SK-N-SH treated with all-trans-retinoic acid at 6 μM for 48 hours (cell line): Measurements from ENCODE around the gene ACP2.
A peak's percentile ranks its signal among the peaks of the same experiment; 100 is the strongest.

Experiments used
- ATAC-seq: fragments of 200-7000 bp; cut with Tn5 transposase; 3 replicates; pipeline ENCODE4 v1.9.1; 2020; ENCODE audit warnings: mild to moderate bottlenecking, moderate library complexity
- CSDC2 ChIP-seq: fragments of 250-450 bp; sonication (Bioruptor Pico); IDR thresholded peaks from 2 replicates; pipeline ENCODE4 v1.5.0; 2020; ENCODE audit warnings: mild to moderate bottlenecking, moderate library complexity
- CSRNP3 ChIP-seq: fragments of 250-450 bp; sonication (Bioruptor Pico); IDR thresholded peaks from 2 replicates; pipeline ENCODE4 v1.5.1; 2021; ENCODE audit warnings: mild to moderate bottlenecking, moderate library complexity
- ESRRG ChIP-seq: fragments of 250-450 bp; sonication (Bioruptor Pico); IDR thresholded peaks from 2 replicates; pipeline ENCODE4 v1.6.1; 2021; ENCODE audit warnings: mild to moderate bottlenecking
- GLIS3 ChIP-seq: fragments of 250-450 bp; sonication (Bioruptor Pico); IDR thresholded peaks from 2 replicates; pipeline ENCODE4 v1.5.0; 2020; ENCODE audit warnings: mild to moderate bottlenecking, moderate library complexity
- ISL1 ChIP-seq: fragments of 250-450 bp; sonication (Bioruptor Pico); IDR thresholded peaks from 2 replicates; pipeline ENCODE4 v2.1.2; 2022; ENCODE audit warnings: mild to moderate bottlenecking, moderate library complexity
- OSR1 ChIP-seq: fragments of 250-450 bp; sonication (Bioruptor Pico); IDR thresholded peaks from 2 replicates; pipeline ENCODE4 v1.8.0; 2022; ENCODE audit warnings: moderate library complexity, mild to moderate bottlenecking, inconsistent platforms
- PPARA ChIP-seq: fragments of 250-450 bp; sonication (Bioruptor Pico); IDR thresholded peaks from 2 replicates; pipeline ENCODE4 v1.5.0; 2020; ENCODE audit warnings: mild to moderate bottlenecking, borderline replicate concordance
- RARB ChIP-seq: fragments of 250-450 bp; sonication (Bioruptor Pico); IDR thresholded peaks from 2 replicates; pipeline ENCODE4 v1.8.0; 2021; ENCODE audit warnings: mild to moderate bottlenecking, moderate library complexity
- SNAI2 ChIP-seq: fragments of 250-450 bp; sonication (Bioruptor Pico); IDR thresholded peaks from 2 replicates; pipeline ENCODE4 v1.5.0; 2020; ENCODE audit warnings: mild to moderate bottlenecking, moderate library complexity
- TCF4 ChIP-seq: fragments of 250-450 bp; sonication (Bioruptor Pico); IDR thresholded peaks from 2 replicates; pipeline ENCODE4 v1.8.0; 2021; ENCODE audit warnings: mild to moderate bottlenecking, moderate library complexity, borderline replicate concordance
- TOX ChIP-seq: fragments of 250-450 bp; sonication (Bioruptor Pico); IDR thresholded peaks from 2 replicates; pipeline ENCODE4 v1.8.0; 2021; ENCODE audit warnings: mild to moderate bottlenecking, moderate library complexity, borderline replicate concordance
- TSHZ2 ChIP-seq: fragments of 250-450 bp; sonication (Bioruptor Pico); IDR thresholded peaks from 2 replicates; pipeline ENCODE4 v1.5.0; 2020; ENCODE audit warnings: mild to moderate bottlenecking, moderate library complexity
- ZFP3 ChIP-seq: fragments of 250-450 bp; sonication (Bioruptor Pico); IDR thresholded peaks from 2 replicates; pipeline ENCODE4 v1.5.0; 2020; ENCODE audit warnings: mild to moderate bottlenecking, moderate library complexity
- ZFP30 ChIP-seq: fragments of 450-650 bp; formaldehyde crosslinking; IDR thresholded peaks from 2 replicates; pipeline ENCODE4 v1.5.0; 2022; ENCODE audit warnings: mild to moderate bottlenecking, moderate library complexity
- ZNF565 ChIP-seq: fragments of 450-650 bp; formaldehyde crosslinking; conservative IDR thresholded peaks from 2 replicates; pipeline ENCODE4 v1.5.0; 2020; ENCODE audit warnings: low read depth, mild to moderate bottlenecking, moderate library complexity
- ZNF70 ChIP-seq: fragments of 450-650 bp; formaldehyde crosslinking; IDR thresholded peaks from 2 replicates; pipeline ENCODE4 v1.5.0; 2020; ENCODE audit warnings: mild to moderate bottlenecking, moderate library complexity
- ZNF8 ChIP-seq: fragments of 450-650 bp; formaldehyde crosslinking; IDR thresholded peaks from 2 replicates; pipeline ENCODE4 v1.5.0; 2020; ENCODE audit warnings: mild to moderate bottlenecking, moderate library complexity
- TF ChIP-seq, protein P1 (sequence below): fragments of 250-450 bp; sonication (Bioruptor Pico); IDR thresholded peaks from 2 replicates; pipeline ENCODE4 v1.5.1; 2020; ENCODE audit warnings: low read depth, mild to moderate bottlenecking, moderate library complexity
- TF ChIP-seq, protein P2 (sequence below): fragments of 250-450 bp; sonication (Bioruptor Pico); IDR thresholded peaks from 2 replicates; pipeline ENCODE4 v1.8.0; 2021; ENCODE audit warnings: low read depth, mild to moderate bottlenecking, moderate library complexity, borderline replicate concordance
- TF ChIP-seq, protein P3 (sequence below): fragments of 250-450 bp; sonication (Bioruptor Pico); IDR thresholded peaks from 2 replicates; pipeline ENCODE4 v1.8.0; 2020; ENCODE audit warnings: mild to moderate bottlenecking, moderate library complexity, borderline replicate concordance

Gene ACP2

DNA sequence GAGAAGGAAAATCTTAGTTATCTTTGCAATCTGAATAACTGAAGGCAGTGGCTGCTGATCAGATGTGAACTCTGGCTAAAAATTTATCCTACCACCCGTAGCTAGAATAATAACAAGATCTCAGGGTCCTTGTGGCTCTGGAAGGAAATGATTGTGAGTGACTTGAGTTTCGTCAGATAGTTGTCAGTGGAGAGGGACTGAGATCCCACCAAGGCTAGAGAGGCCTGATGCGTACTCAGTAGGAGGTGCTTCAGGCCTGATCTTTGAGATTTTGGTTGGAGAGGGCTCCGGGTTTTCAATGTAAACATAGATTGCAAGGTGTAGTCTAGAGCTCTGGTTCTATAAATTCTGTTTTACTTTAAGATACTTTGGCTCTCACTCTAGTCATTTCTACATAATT, 22.7 kb upstream of the ACP2 start:
- TF ChIP-seq CSRNP3 (CRISPR knock-in tag) (no peak), ZNF8 (CRISPR knock-in tag) (no peak)
- no peak for ATAC-seq

DNA sequence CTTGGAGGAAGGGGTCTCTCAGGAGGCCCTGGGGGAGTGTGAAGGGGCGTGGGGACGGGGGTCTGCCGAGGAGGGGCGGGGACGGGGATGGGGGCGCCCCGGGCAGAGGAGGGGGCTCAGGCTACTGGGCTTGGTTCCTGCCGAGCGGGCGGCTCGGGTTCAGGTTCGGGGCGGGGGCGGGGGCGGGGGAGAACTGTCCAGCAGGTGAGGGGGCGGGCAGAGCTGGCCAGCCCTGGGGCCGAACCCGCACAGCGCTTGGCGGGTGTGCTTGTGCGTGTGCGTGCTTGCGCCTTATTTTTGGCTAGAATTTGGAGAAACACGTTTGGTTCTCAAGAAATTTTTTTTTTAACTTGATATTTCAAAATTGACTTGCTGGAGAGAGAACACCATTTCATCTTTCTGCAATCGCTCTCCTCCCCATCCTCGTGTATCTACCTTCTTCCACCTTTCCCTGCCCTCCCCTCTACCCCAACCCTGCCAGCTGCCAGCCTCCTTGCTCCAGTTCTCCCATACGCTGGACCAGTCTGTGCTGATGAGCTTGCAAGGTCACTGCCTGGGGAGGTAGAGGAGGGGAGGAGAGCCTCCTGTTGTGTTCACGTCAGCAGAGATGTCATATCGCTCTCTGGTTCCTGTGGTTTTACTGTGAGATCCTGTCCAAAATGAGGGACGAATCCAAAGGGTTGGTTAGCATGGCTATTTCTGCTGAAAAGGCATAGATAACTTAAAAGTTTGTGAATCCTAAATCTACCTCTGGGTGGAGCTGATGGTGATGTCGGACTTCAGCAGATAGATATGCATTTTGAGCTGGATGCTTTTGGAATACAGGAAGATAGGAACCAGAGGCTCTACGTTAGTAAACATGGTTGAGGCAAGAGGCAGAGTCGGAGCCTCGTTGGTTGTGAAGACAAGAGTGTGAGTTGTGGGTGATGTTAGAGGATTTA, 22.0 kb upstream of the ACP2 start:
- no peak for TF ChIP-seq ZNF8 (CRISPR knock-in tag)
- TF ChIP-seq ISL1 (CRISPR knock-in tag): no peak
- no peak for TF ChIP-seq TSHZ2 (CRISPR knock-in tag)
- no peak for TF ChIP-seq ESRRG
- no peak for TF ChIP-seq OSR1 (CRISPR knock-in tag)
- TF ChIP-seq SNAI2: no peak
- TF ChIP-seq PPARA: no peak
- TF ChIP-seq, protein P1, sequence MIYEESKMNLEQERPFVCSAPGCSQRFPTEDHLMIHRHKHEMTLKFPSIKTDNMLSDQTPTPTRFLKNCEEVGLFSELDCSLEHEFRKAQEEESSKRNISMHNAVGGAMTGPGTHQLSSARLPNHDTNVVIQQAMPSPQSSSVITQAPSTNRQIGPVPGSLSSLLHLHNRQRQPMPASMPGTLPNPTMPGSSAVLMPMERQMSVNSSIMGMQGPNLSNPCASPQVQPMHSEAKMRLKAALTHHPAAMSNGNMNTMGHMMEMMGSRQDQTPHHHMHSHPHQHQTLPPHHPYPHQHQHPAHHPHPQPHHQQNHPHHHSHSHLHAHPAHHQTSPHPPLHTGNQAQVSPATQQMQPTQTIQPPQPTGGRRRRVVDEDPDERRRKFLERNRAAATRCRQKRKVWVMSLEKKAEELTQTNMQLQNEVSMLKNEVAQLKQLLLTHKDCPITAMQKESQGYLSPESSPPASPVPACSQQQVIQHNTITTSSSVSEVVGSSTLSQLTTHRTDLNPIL (CRISPR knock-in tag): no peak
- no peak for TF ChIP-seq ZNF565 (CRISPR knock-in tag)
- peak; percentile 27 for ATAC-seq

GRCh38 chr11:47269829-47270305, 21.3 kb upstream of the ACP2 start, which contains the start of gene MADD:
Gene MADD (plus strand): TSS chr11:47270133.
- ATAC-seq: peak; percentile 86
- TF ChIP-seq, protein P2, sequence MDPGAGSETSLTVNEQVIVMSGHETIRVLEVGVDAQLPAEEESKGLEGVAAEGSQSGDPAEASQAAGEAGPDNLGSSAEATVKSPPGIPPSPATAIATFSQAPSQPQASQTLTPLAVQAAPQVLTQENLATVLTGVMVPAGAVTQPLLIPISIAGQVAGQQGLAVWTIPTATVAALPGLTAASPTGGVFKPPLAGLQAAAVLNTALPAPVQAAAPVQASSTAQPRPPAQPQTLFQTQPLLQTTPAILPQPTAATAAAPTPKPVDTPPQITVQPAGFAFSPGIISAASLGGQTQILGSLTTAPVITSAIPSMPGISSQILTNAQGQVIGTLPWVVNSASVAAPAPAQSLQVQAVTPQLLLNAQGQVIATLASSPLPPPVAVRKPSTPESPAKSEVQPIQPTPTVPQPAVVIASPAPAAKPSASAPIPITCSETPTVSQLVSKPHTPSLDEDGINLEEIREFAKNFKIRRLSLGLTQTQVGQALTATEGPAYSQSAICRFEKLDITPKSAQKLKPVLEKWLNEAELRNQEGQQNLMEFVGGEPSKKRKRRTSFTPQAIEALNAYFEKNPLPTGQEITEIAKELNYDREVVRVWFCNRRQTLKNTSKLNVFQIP (CRISPR knock-in tag): no peak
- TF ChIP-seq ZFP3 (CRISPR knock-in tag) (no peak), ZNF70 (CRISPR knock-in tag) (no peak), RARB (no peak), TCF4 (no peak), PPARA (no peak), ESRRG (no peak), ZFP30 (CRISPR knock-in tag) (no peak), ZNF565 (CRISPR knock-in tag) (no peak), TOX (CRISPR knock-in tag) (no peak), SNAI2 (no peak), CSDC2 (CRISPR knock-in tag) (no peak), GLIS3 (CRISPR knock-in tag) (no peak), CSRNP3 (CRISPR knock-in tag) (no peak)
- TF ChIP-seq, protein P1 (CRISPR knock-in tag): no peak
- TF ChIP-seq, protein P3, sequence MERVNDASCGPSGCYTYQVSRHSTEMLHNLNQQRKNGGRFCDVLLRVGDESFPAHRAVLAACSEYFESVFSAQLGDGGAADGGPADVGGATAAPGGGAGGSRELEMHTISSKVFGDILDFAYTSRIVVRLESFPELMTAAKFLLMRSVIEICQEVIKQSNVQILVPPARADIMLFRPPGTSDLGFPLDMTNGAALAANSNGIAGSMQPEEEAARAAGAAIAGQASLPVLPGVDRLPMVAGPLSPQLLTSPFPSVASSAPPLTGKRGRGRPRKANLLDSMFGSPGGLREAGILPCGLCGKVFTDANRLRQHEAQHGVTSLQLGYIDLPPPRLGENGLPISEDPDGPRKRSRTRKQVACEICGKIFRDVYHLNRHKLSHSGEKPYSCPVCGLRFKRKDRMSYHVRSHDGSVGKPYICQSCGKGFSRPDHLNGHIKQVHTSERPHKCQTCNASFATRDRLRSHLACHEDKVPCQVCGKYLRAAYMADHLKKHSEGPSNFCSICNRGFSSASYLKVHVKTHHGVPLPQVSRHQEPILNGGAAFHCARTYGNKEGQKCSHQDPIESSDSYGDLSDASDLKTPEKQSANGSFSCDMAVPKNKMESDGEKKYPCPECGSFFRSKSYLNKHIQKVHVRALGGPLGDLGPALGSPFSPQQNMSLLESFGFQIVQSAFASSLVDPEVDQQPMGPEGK: no peak
